HCT116 (cell line): Measurements from ENCODE around the gene DNAJA4. TPM values are rescaled to one million over a fixed set of nuclear protein-coding genes. Genes with fewer than 3 reads are reported as not detected.

Experiments
- ATAC-seq: fragments of 200-7000 bp; cut with Tn5 transposase; 2 replicates; pipeline ENCODE4 v1.9.1; 2020; ENCODE audit warnings: mild to moderate bottlenecking, moderate library complexity
- BruUV-seq: library from RNA; stranded (reverse); fragments of 400-500 nt; replicated peaks from 2 replicates; lab custom pipeline; 2021; lab: Mats Ljungman, UMichigan
- CTCF ChIA-PET: fragments of 300-600 bp; sonication (Branson Sonifier 250); formaldehyde crosslinking; loops from one replicate; lab custom pipeline; 2021; ENCODE audit warnings: antibody characterized with exemption; lab: Charles Lee
- POLR2A ChIA-PET: fragments of 300-600, 350-600 bp; sonication (Branson Sonifier 250); formaldehyde crosslinking; loops from one replicate; lab custom pipeline; 2021; ENCODE audit warnings: antibody characterized with exemption; lab: Charles Lee
- RAD21 ChIA-PET, 2 experiments: fragments of 300-600 bp; sonication (Branson Sonifier 250); formaldehyde crosslinking; loops; one replicate each; lab custom pipeline; 2023; ENCODE audit warnings: low total read pairs in 2 of 2; ENCODE audit not compliant: uncharacterized antibody in 2 of 2, unreplicated experiment in 2 of 2, low non-redundant PET in 1 of 2; lab: Charles Lee
- DNase-seq: peaks from one replicate; pipeline ENCODE4 v3.0.0-alpha.2; 2010; ENCODE audit warnings: low read depth, low spot score
- H2AFZ ChIP-seq: fragments of 200-600 bp; shearing (Covaris generic), sonication (generic); 2 replicates; pipeline ENCODE4 v1.6.1; 2017; ENCODE audit warnings: low read depth, mixed run types, mixed read lengths, antibody characterized with exemption, low read length; ENCODE audit not compliant: poor library complexity, severe bottlenecking
- H3K27ac ChIP-seq: 2 replicates; pipeline ENCODE4 v1.5.1; 2012; ENCODE audit warnings: low read depth, low read length
- H3K27me3 ChIP-seq: fragments of 200-600 bp; sonication (generic); 2 replicates; pipeline ENCODE4 v1.6.1; 2016; ENCODE audit warnings: mixed run types, low read length, mixed read lengths; ENCODE audit not compliant: insufficient read depth
- H3K36me3 ChIP-seq, 2 experiments: fragments of 200-500 bp in 1 of 2; fragments of 200-600 bp in 1 of 2; sonication (Bioruptor generic) in 1 of 2; sonication (generic) in 1 of 2; 2 replicates each; pipeline versions ENCODE4 v1.5.1 to v1.6.1; 2014 to 2016; ENCODE audit warnings: low read length in 2 of 2, inconsistent platforms in 1 of 2, mixed read lengths in 1 of 2, mixed run types in 1 of 2; ENCODE audit not compliant: insufficient read depth in 2 of 2, control insufficient read depth in 1 of 2
- H3K4me1 ChIP-seq, 2 experiments: fragments of 200-600 bp in 1 of 2; sonication (generic) in 1 of 2; 2 replicates each; pipeline versions ENCODE4 v1.5.1 to v1.6.1; 2012 to 2017; ENCODE audit warnings: low read length in 2 of 2, inconsistent platforms in 1 of 2, mild to moderate bottlenecking in 1 of 2, mixed read lengths in 1 of 2, mixed run types in 1 of 2, moderate library complexity in 1 of 2; ENCODE audit not compliant: insufficient read depth in 2 of 2, control insufficient read depth in 1 of 2
- H3K4me2 ChIP-seq: fragments of 200-600 bp; sonication (generic); 2 replicates; pipeline ENCODE4 v1.6.1; 2017; ENCODE audit warnings: mixed run types, low read length, mixed read lengths
- H3K4me3 ChIP-seq, 2 experiments: fragments of 200-600 bp in 1 of 2; sonication (generic) in 1 of 2; replicated peaks in 1 of 2; 2 replicates each; pipeline ENCODE4 v1.5.1; 2011 to 2016; ENCODE audit warnings: low read length in 2 of 2, control low read depth in 1 of 2, low read depth in 1 of 2, mild to moderate bottlenecking in 1 of 2, mixed read lengths in 1 of 2, mixed run types in 1 of 2
- H3K79me2 ChIP-seq: fragments of 200-600 bp; sonication (generic); 2 replicates; pipeline ENCODE4 v1.6.1; 2017; ENCODE audit warnings: mild to moderate bottlenecking, mixed run types, low read length, moderate library complexity, mixed read lengths; ENCODE audit not compliant: insufficient read depth
- H3K9ac ChIP-seq: fragments of 200-600 bp; sonication (generic); 2 replicates; pipeline ENCODE4 v1.6.1; 2016; ENCODE audit warnings: low read length, mixed read lengths
- H3K9me2 ChIP-seq: fragments of 200-600 bp; sonication (generic), shearing (Covaris generic); 2 replicates; pipeline ENCODE4 v1.6.1; 2017; ENCODE audit warnings: mixed run types, mild to moderate bottlenecking, moderate library complexity; ENCODE audit not compliant: insufficient read depth
- H3K9me3 ChIP-seq, 2 experiments: fragments of 200-500 bp in 1 of 2; fragments of 200-600 bp in 1 of 2; sonication (Bioruptor generic) in 1 of 2; sonication (generic) in 1 of 2; 2 replicates each; pipeline ENCODE4 v1.6.1; 2014 to 2017; ENCODE audit warnings: low read length in 2 of 2, mixed read lengths in 2 of 2, inconsistent platforms in 1 of 2, low read depth in 1 of 2, mild to moderate bottlenecking in 1 of 2, mixed run types in 1 of 2, moderate library complexity in 1 of 2; ENCODE audit not compliant: control insufficient read depth in 1 of 2, insufficient read depth in 1 of 2
- H4K20me1 ChIP-seq: fragments of 200-600 bp; sonication (generic), shearing (Covaris generic); 2 replicates; pipeline ENCODE4 v1.6.1; 2017; ENCODE audit warnings: mixed run types, mild to moderate bottlenecking, moderate library complexity; ENCODE audit not compliant: insufficient read depth
- CBX3 ChIP-seq: IDR thresholded peaks from 2 replicates; pipeline ENCODE4 v1.6.1; 2012; ENCODE audit warnings: low read depth
- CEBPB ChIP-seq: IDR thresholded peaks from 2 replicates; pipeline ENCODE4 v1.6.1; 2012; ENCODE audit warnings: low read depth
- EGR1 ChIP-seq: IDR thresholded peaks from 2 replicates; pipeline ENCODE4 v1.6.1; 2012; ENCODE audit warnings: low read depth
- ELF1 ChIP-seq: IDR thresholded peaks from 2 replicates; pipeline ENCODE4 v1.6.1; 2012; ENCODE audit warnings: low read depth, borderline replicate concordance
- FOSL1 ChIP-seq: IDR thresholded peaks from 2 replicates; pipeline ENCODE4 v1.6.1; 2012; ENCODE audit warnings: low read depth
- MAX ChIP-seq: IDR thresholded peaks from 2 replicates; pipeline ENCODE4 v1.6.1; 2012
- POLR2A ChIP-seq: IDR thresholded peaks from 2 replicates; pipeline ENCODE4 v1.7.0; 2011; ENCODE audit warnings: borderline replicate concordance; ENCODE audit not compliant: insufficient read depth, insufficient read length; ENCODE audit errors: extremely low read depth
- POLR2AphosphoS5 ChIP-seq: IDR thresholded peaks from 2 replicates; pipeline ENCODE4 v1.6.1; 2011; ENCODE audit warnings: mild to moderate bottlenecking, low read depth, low read length, moderate library complexity
- RAD21 ChIP-seq: IDR thresholded peaks from 2 replicates; pipeline ENCODE4 v1.6.1; 2012; ENCODE audit warnings: low read depth, mild to moderate bottlenecking
- REST ChIP-seq: IDR thresholded peaks from 2 replicates; pipeline ENCODE4 v1.6.1; 2012; ENCODE audit warnings: low read depth
- SP1 ChIP-seq: IDR thresholded peaks from 2 replicates; pipeline ENCODE4 v1.6.1; 2012; ENCODE audit warnings: low read depth
- SRF ChIP-seq: IDR thresholded peaks from 2 replicates; pipeline ENCODE4 v1.6.1; 2012; ENCODE audit warnings: low read depth
- TCF7L2 ChIP-seq: IDR thresholded peaks from 2 replicates; pipeline ENCODE4 v1.7.0; 2011; ENCODE audit warnings: borderline replicate concordance, inconsistent platforms; ENCODE audit not compliant: insufficient read depth, insufficient read length; ENCODE audit errors: extremely low read depth
- YY1 ChIP-seq: IDR thresholded peaks from 2 replicates; pipeline ENCODE4 v1.6.1; 2011; ENCODE audit warnings: low read length, low read depth, moderate library complexity, mild to moderate bottlenecking; ENCODE audit not compliant: insufficient replicate concordance; ENCODE audit errors: extremely low read depth
- ZBTB33 ChIP-seq: IDR thresholded peaks from 2 replicates; pipeline ENCODE4 v1.6.1; 2011; ENCODE audit warnings: mild to moderate bottlenecking, low read length, moderate library complexity; ENCODE audit not compliant: insufficient replicate concordance; ENCODE audit errors: extremely low read depth
- ZFX ChIP-seq: fragments of 450-650 bp; IDR thresholded peaks from 2 replicates; pipeline ENCODE4 v1.6.1; 2017
- ZNF274 ChIP-seq: fragments of 200-500 bp; sonication (Bioruptor generic); IDR thresholded peaks from 2 replicates; pipeline ENCODE4 v1.6.1; 2014; ENCODE audit warnings: mild to moderate bottlenecking, low read depth, low read length, inconsistent platforms
- intact Hi-C: fragments of 100-400 bp; cut with micrococcal nuclease; formaldehyde crosslinking; loops from 2 replicates; pipeline ENCODE4 v1.10.0; 2022
- total RNA-seq: library from RNA; stranded (reverse); gene quantifications from one replicate; pipeline ENCODE4 v1.2.1, GENCODE V29; 2021; ENCODE audit not compliant: unreplicated experiment
- TF ChIP-seq, protein P1 (sequence below), 3 experiments: fragments of 200-600 bp in 1 of 3; sonication (generic) in 1 of 3; IDR thresholded peaks in 2 of 3; conservative IDR thresholded peaks in 1 of 3; 2 replicates each; pipeline ENCODE4 v1.5.1; 2012 to 2017; ENCODE audit warnings: low read depth in 2 of 3, low read length in 2 of 3, antibody characterized with exemption in 1 of 3, borderline replicate concordance in 1 of 3, control low read depth in 1 of 3, mild to moderate bottlenecking in 1 of 3, mixed read lengths in 1 of 3, mixed run types in 1 of 3, moderate library complexity in 1 of 3; ENCODE audit not compliant: insufficient read depth in 1 of 3
- TF ChIP-seq, protein P2 (sequence below): IDR thresholded peaks from 2 replicates; pipeline ENCODE4 v1.6.1; 2012

DNAJA4 gene
- total RNA-seq, 1 experiment from 2014 or later = 66.6 TPM

DNA sequence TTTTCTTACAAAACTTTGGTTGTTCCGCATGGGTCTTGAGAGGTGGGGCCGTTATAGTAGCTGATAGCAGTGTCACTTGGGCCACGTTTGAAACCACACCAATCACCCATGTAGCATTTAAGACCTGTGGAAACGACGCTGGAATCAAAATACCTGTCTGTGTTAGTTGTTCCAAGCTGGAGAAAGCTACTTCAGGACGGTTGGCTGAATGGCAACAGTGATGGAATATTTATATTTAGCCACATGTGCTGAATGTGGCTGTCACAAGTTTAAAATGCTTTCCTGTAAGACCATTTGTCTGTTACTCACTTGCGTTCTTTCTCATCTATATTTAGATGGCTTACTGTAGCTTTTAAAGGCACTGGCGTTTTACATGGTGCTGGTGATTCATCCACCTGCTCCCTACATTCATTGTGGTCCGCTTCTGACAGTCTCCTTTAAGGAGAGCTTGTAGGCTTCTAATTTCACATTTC is 1.4 kb downstream of the DNAJA4 start:
- TF ChIP-seq SP1 (no peak), YY1 (no peak), POLR2AphosphoS5 (no peak), ZBTB33 (no peak), SRF (no peak), TCF7L2 (no peak), ZNF274 (no peak), CEBPB (no peak), CBX3 (no peak), MAX (no peak), RAD21 (no peak), REST (no peak), POLR2A (no peak), FOSL1 (no peak), ELF1 (no peak), ZFX (no peak), EGR1 (no peak)
- TF ChIP-seq, protein P1, sequence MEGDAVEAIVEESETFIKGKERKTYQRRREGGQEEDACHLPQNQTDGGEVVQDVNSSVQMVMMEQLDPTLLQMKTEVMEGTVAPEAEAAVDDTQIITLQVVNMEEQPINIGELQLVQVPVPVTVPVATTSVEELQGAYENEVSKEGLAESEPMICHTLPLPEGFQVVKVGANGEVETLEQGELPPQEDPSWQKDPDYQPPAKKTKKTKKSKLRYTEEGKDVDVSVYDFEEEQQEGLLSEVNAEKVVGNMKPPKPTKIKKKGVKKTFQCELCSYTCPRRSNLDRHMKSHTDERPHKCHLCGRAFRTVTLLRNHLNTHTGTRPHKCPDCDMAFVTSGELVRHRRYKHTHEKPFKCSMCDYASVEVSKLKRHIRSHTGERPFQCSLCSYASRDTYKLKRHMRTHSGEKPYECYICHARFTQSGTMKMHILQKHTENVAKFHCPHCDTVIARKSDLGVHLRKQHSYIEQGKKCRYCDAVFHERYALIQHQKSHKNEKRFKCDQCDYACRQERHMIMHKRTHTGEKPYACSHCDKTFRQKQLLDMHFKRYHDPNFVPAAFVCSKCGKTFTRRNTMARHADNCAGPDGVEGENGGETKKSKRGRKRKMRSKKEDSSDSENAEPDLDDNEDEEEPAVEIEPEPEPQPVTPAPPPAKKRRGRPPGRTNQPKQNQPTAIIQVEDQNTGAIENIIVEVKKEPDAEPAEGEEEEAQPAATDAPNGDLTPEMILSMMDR (IDR thresholded peaks at IDR 0.05 in 2 of 3, conservative IDR thresholded peaks at IDR 0.05 in 1 of 3; ENCODE audit: borderline replicate concordance in 1 of 3, insufficient read depth in 1 of 3, low read depth in 2 of 3, low read length in 2 of 3) = no peak
- TF ChIP-seq, protein P2, sequence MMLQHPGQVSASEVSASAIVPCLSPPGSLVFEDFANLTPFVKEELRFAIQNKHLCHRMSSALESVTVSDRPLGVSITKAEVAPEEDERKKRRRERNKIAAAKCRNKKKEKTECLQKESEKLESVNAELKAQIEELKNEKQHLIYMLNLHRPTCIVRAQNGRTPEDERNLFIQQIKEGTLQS = no peak
- no peak overlapping the region for H2AFZ ChIP-seq
- intact Hi-C loops = no loop called here
- H3K4me2 ChIP-seq = peak overlapping the region; percentile 95
- H3K9me3 ChIP-seq = no peaks in the 10 kb centered on the region
- ChIA-PET RAD21 (no interaction called here), CTCF (no interaction called here), POLR2A (interaction anchor here (0.9 to 3.8 kb wide), 2 partner anchors 30 to 33 kb away, joined by 3 to 23 read pairs; partner anchors contain the start of gene SKIC8)
- peak overlapping the region; percentile 65 to 75 for H3K4me3 ChIP-seq
- H3K36me3 ChIP-seq = peaks cover 4 to 29% of the 10 kb centered on the region in 2 experiments; a peak in 3 of 4 replicates
- DNase-seq (no peak), ATAC-seq (no peak)
- H3K9ac ChIP-seq = peak overlapping the region; percentile 91; the same call in 1 of the 2 replicates
- peaks cover 8 to 23% of the 10 kb centered on the region in 2 experiments for H3K4me1 ChIP-seq
- no peaks in the 10 kb centered on the region for H4K20me1 ChIP-seq
- H3K79me2 ChIP-seq = peaks cover 62% of the 10 kb centered on the region
- no peaks in the 10 kb centered on the region for H3K9me2 ChIP-seq
- TSS peak; percentile 47 for BruUV-seq
- no peaks in the 10 kb centered on the region for H3K27me3 ChIP-seq
- H3K27ac ChIP-seq = no peak overlapping the region
